Esophagus (tissue), 2 donors: ENCODE results near the gene MEPE. TPM values are rescaled to one million over a fixed set of nuclear protein-coding genes. Genes with fewer than 3 reads are reported as not detected.

Source experiments
- H3K27ac ChIP-seq, 2 donors: one replicate each; pipeline ENCODE4 v1.5.1; 2013; ENCODE audit warnings: low read depth in 2 of 2, mild to moderate bottlenecking in 2 of 2, inconsistent platforms in 1 of 2, low read length in 1 of 2, moderate library complexity in 1 of 2
- H3K27me3 ChIP-seq, 2 donors: one replicate each; pipeline ENCODE4 v1.6.1; 2013; ENCODE audit warnings: low read length in 2 of 2, control low read depth in 1 of 2, mild to moderate bottlenecking in 1 of 2; ENCODE audit not compliant: insufficient read depth in 2 of 2, control insufficient read depth in 1 of 2
- H3K36me3 ChIP-seq, 2 donors: one replicate each; pipeline ENCODE4 v1.6.1; 2013; ENCODE audit warnings: low read length in 1 of 2; ENCODE audit not compliant: control insufficient read depth in 2 of 2, insufficient read depth in 2 of 2
- H3K4me1 ChIP-seq, 2 donors: one replicate each; pipeline ENCODE4 v1.6.1; 2013; ENCODE audit warnings: low read length in 1 of 2; ENCODE audit not compliant: control insufficient read depth in 2 of 2, insufficient read depth in 2 of 2
- H3K4me3 ChIP-seq, 2 donors: one replicate each; pipeline ENCODE4 v1.5.1; 2013; ENCODE audit warnings: low read length in 2 of 2, mild to moderate bottlenecking in 2 of 2, low read depth in 1 of 2, moderate library complexity in 1 of 2
- H3K9me3 ChIP-seq, 2 donors: one replicate each; pipeline ENCODE4 v1.6.1; 2013; ENCODE audit warnings: mild to moderate bottlenecking in 2 of 2, low read depth in 1 of 2, low read length in 1 of 2, moderate library complexity in 1 of 2; ENCODE audit not compliant: control insufficient read depth in 2 of 2, insufficient read depth in 1 of 2
- WGBS, 2 donors: extraction: QIAGEN DNeasy Blood & Tissue Kit; methylation state at CpG; one replicate each; pipeline ENCODE4 v1.1.7; 2013; 5-methylcytosine and 5-hydroxymethylcytosine counted together
- polyA plus RNA-seq, 2 donors: library from polyadenylated mRNA; stranded (reverse); fragments of 200-250 nt; gene quantifications; one replicate each; pipeline ENCODE4 v1.2.3, GENCODE V29; 2013
- donor health status: healthy with polysubstance abuse.
- donor health status: Bipolar disorder and iron deficiency.

MEPE gene
- polyA plus RNA-seq, 2 donors = not detected

DNA sequence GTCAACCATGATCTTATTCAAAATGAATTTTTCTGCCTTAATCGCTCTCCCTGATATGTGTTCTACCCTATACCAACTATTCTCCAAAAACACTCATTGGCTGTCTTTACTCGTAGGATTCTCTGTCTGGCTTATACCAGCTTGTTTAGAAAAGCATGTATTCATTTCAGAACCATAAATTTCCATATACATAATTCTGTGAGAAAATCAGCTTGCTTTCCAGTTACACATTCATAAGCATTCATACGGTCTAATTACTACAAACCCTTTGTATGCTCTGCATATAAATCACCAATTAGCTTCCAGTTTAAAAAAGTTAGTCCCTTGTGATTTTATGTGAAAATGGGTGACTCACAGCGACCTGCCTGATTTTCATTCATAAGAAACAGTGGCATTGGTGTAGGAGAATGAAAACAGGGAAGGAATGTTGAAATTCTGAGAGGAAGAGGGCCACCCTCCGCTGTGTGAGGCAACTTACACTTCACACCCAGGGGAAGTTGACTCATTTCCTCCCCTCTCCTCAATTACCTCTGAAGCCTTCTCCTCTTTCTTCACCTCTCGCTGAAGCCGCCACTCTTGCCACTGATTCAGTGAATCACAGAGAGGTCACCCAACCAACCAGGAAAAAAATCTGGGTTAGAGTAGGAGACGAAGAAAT is 63.3 kb downstream of the MEPE start:
- H3K27ac ChIP-seq = no peak overlapping the region
- 50 to 52% methylated on average over 8 of the region's 8 CpGs for WGBS, 2 donors
- H3K9me3 ChIP-seq = no peaks in the 10 kb centered on the region
- no peak overlapping the region for H3K4me3 ChIP-seq
- no peaks in the 10 kb centered on the region for H3K4me1 ChIP-seq
- H3K36me3 ChIP-seq = no peaks in the 10 kb centered on the region
- H3K27me3 ChIP-seq = peaks cover 0 to 2% of the 10 kb centered on the region in 2 donors

Other genes with a start within 250 kb of the MEPE start
- gene DSPP, start 224.4 kb upstream of the MEPE start, polyA plus RNA-seq = not detected
- not detected for gene DMP1, start 182.7 kb upstream of the MEPE start, polyA plus RNA-seq
- not detected for gene IBSP, start 33.4 kb upstream of the MEPE start, polyA plus RNA-seq
- gene SPP1, start 142.7 kb downstream of the MEPE start, polyA plus RNA-seq = 1 to 10 TPM in 1 of 2 donors, under 1 TPM in 1; 0.59 to 1.6 TPM
- 1 to 10 TPM; 5.9 to 6.3 TPM for gene PKD2, start 174.7 kb downstream of the MEPE start, polyA plus RNA-seq